ENCODE data around the gene SUPT16H. TPM values are rescaled to one million over a fixed set of nuclear protein-coding genes. Genes with fewer than 3 reads are reported as not detected.

SUPT16H gene
- total RNA-seq, 1 donor from 2014 or later, result 27.5 TPM

- intact Hi-C loops (cut with micrococcal nuclease), result no loop called here
- no peak for DNase-seq
- Histone ChIP-seq H3K4me3 (no peak overlapping the region), H3K27me3 (ENCODE audit: low read depth) (no peaks in the 10 kb centered on the region), H3K9me3 (replicated peaks) (no peaks in the 10 kb centered on the region), H3K4me1 (no peaks in the 10 kb centered on the region), H3K36me3 (no peaks in the 10 kb centered on the region), H3K27ac (replicated peaks) (no peak overlapping the region)
- no peak for TF ChIP-seq CTCF (IDR thresholded peaks at IDR 0.05; ENCODE audit: borderline replicate concordance)
Measured at GRCh38 chr14:21326972-21327371, 56.8 kb downstream of the SUPT16H start.

- TF ChIP-seq CTCF (IDR thresholded peaks at IDR 0.05; ENCODE audit: borderline replicate concordance), result no peak
- no peaks in the 10 kb centered on the region for H3K36me3 ChIP-seq
- intact Hi-C loops (cut with micrococcal nuclease), result no loop called here
- no peaks in the 10 kb centered on the region for H3K4me1 ChIP-seq
- no peaks in the 10 kb centered on the region for H3K27me3 ChIP-seq (ENCODE audit: low read depth)
- no peak overlapping the region for H3K27ac ChIP-seq (replicated peaks)
- H3K9me3 ChIP-seq (replicated peaks), result no peaks in the 10 kb centered on the region
- H3K4me3 ChIP-seq, result no peak overlapping the region
- DNase-seq, result no peak
Measured at GRCh38 chr14:21322716-21323115, 61.1 kb downstream of the SUPT16H start.

- no peak for TF ChIP-seq CTCF (IDR thresholded peaks at IDR 0.05; ENCODE audit: borderline replicate concordance)
- intact Hi-C loops (cut with micrococcal nuclease), result no loop called here
- Histone ChIP-seq H3K4me1 (no peaks in the 10 kb centered on the region), H3K36me3 (no peaks in the 10 kb centered on the region), H3K9me3 (replicated peaks) (no peaks in the 10 kb centered on the region), H3K27me3 (ENCODE audit: low read depth) (no peaks in the 10 kb centered on the region), H3K4me3 (no peak overlapping the region), H3K27ac (replicated peaks) (no peak overlapping the region)
- DNase-seq, result no peak
Measured at GRCh38 chr14:21320913-21321312, 62.9 kb downstream of the SUPT16H start.

- Histone ChIP-seq H3K36me3 (no peaks in the 10 kb centered on the region), H3K4me3 (no peak overlapping the region), H3K27me3 (ENCODE audit: low read depth) (no peaks in the 10 kb centered on the region), H3K9me3 (replicated peaks) (no peaks in the 10 kb centered on the region), H3K4me1 (no peaks in the 10 kb centered on the region), H3K27ac (replicated peaks) (no peak overlapping the region)
- no peak for DNase-seq
- intact Hi-C loops (cut with micrococcal nuclease), result no loop called here
- TF ChIP-seq CTCF (IDR thresholded peaks at IDR 0.05; ENCODE audit: borderline replicate concordance), result no peak
Measured at GRCh38 chr14:21317398-21317797, 66.4 kb downstream of the SUPT16H start.

- TF ChIP-seq CTCF (IDR thresholded peaks at IDR 0.05; ENCODE audit: borderline replicate concordance), result no peak
- H3K4me1 ChIP-seq, result peaks cover 7% of the 10 kb centered on the region
- no peaks in the 10 kb centered on the region for H3K27me3 ChIP-seq (ENCODE audit: low read depth)
- intact Hi-C loops (cut with micrococcal nuclease), result no loop called here
- no peaks in the 10 kb centered on the region for H3K9me3 ChIP-seq (replicated peaks)
- no peak for DNase-seq
- H3K27ac ChIP-seq (replicated peaks), result no peak overlapping the region
- H3K4me3 ChIP-seq, result no peak overlapping the region
- H3K36me3 ChIP-seq, result no peaks in the 10 kb centered on the region
Measured at GRCh38 chr14:21313512-21313911, 70.3 kb downstream of the SUPT16H start.

GRCh38 chr14:21311614-21312013 lies 72.2 kb downstream of the SUPT16H start:
- no peaks in the 10 kb centered on the region for H3K27me3 ChIP-seq (ENCODE audit: low read depth)
- no peak overlapping the region for H3K4me3 ChIP-seq
- no peaks in the 10 kb centered on the region for H3K9me3 ChIP-seq (replicated peaks)
- TF ChIP-seq CTCF (IDR thresholded peaks at IDR 0.05; ENCODE audit: borderline replicate concordance), result no peak
- H3K4me1 ChIP-seq, result peaks cover 17% of the 10 kb centered on the region
- no peak overlapping the region for H3K27ac ChIP-seq (replicated peaks)
- intact Hi-C loops (cut with micrococcal nuclease), result no loop called here
- no peaks in the 10 kb centered on the region for H3K36me3 ChIP-seq
- DNase-seq, result no peak

All from left ventricle myocardium inferior (tissue), 1 donor.